Epithelial cell of esophagus (primary cell): ENCODE results near the gene IRF9.

Source experiments
- DNase-seq: peaks from one replicate; pipeline ENCODE4 v3.0.0; 2010; ENCODE audit warnings: low read depth
- H3K4me3 ChIP-seq: 2 replicates; pipeline ENCODE4 v1.5.1; 2011; ENCODE audit warnings: mild to moderate bottlenecking, low read length, control low read depth
- CTCF ChIP-seq: IDR thresholded peaks from 2 replicates; pipeline ENCODE4 v1.5.1; 2011; ENCODE audit warnings: low read depth, mild to moderate bottlenecking, low read length, control low read depth, inconsistent platforms; ENCODE audit not compliant: insufficient read depth; ENCODE audit errors: missing control alignments

The IRF9 gene

DNA sequence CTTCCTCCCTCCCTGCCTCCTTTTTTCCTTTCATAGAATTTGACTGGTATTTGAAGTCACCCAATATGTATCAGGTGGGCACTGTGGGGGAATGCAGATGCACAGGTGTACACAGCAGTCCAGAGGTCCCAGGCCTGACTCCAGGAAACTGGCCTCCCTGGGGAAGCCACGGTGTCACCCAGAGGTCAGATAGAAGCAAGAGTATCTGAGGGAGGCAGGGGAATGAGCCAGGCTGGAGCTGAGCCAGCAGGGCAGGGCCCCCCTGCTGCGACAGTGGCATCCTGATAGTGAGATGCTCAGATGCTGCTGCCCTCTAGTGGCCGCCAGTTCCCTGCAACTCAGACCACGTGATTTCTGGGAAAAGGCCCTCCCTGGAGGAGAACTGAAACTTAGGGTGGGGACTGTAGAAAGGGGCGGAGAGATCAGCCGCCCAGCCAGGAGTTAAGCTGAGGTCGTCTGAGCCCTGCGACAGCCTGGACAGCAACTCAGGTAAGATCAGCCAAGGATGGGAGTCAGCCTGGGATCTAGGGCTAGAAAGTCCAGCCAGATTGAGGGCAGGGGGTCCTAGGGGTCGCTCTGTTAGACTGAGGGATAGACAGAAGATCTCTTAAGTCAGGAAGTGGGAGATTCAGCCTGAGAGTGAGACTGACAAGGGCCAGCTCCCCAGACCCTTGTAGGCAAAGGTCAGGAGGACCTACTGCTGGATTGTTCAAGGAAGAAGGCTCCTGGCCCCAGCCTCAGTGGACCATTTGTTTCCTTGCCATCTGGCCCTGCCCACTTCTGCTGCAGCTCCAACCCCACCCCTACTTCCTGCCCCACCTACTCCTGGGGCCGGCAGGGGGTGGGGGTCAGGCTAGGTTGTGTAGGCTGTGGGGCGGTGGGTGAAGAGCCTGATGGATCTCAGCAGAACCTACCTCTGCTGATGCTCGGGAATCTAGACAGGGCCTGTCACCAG lies at the start of gene IRF9:
Gene IRF9 (plus strand): TSS at position 416 of the 955 bp plus-strand sequence. CDS start 880 bp downstream, outside the sequence.
- DNase-seq: peak; percentile 91
- peak; percentile 86 for TF ChIP-seq CTCF
- peak within 1 kb of the TSS; percentile 57 for H3K4me3 ChIP-seq

- no peak for TF ChIP-seq CTCF
- H3K4me3 ChIP-seq: peak overlapping the region; percentile 92
- no peak for DNase-seq
Measured at GRCh38 chr14:24113379-24113800, 47.7 kb upstream of the IRF9 start.

- no peak for TF ChIP-seq CTCF
- DNase-seq: peak; percentile 88
- H3K4me3 ChIP-seq: peak overlapping the region; percentile 92
Measured at GRCh38 chr14:24113801-24114531, 47.1 kb upstream of the IRF9 start.

DNA sequence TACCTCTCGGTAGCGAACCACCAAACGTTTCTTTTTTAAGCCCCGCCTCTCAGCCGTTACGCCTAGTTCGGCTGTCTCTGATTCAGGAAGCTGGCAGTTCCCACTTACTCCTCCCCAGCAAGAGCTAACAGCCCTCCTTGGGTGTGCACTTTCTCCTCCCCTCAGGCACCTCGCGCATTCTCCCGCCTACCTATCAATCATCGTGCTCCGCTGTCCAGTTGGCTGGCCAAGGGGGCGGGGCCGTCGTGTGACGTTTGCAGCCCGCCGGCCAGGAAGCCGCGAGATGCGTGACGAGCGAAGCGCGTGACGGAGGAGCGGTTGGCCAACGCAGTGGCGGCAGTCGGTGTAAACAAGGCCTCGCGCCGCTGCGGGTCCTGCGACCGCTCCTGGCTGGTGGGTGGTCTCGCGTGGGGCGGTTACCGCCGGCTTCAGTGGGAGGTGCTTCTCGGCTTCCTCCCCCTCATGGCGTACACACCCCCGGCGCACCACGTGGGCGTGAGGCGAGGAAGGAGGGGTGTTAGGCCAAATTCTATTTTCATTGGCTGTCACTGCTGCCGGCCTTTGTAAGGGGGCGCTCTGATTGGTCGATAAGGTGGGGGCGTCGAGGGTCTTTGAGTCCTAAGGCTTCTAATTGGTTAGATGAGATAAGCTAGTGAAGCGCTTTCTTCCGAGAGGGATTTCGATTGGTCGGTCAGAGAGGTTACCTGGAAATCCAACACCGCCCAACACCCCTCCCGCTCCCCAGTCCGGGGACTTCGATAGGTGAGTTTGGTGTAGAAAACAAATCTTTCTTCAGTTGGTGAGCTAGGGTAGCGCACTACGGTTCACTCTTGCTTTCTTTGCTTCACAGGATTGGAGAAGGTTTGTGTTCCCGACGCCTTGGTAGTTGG lies 46.3 kb upstream of the IRF9 start, which contains the start of the genes DCAF11 and NRL:
Gene DCAF11 (plus strand): TSS at position 246 of the 890 bp plus-strand sequence. CDS start 818 bp downstream, outside the sequence.
Gene NRL (minus strand): TSS at position 418 of the 890 bp plus-strand sequence. CDS start 32,101 bp downstream, outside the sequence.
- peak; percentile 100 for DNase-seq
- no peak for TF ChIP-seq CTCF
- H3K4me3 ChIP-seq: peak within 1 kb of the TSS; percentile 92

GRCh38 chr14:24115422-24116127 lies 45.5 kb upstream of the IRF9 start:
- no peak for TF ChIP-seq CTCF
- peak overlapping the region; percentile 92 for H3K4me3 ChIP-seq
- DNase-seq: no peak
